NCI-H345 treated with DMSO at 0.1 percent for 48 hours (cell line): ENCODE data around the gene CHAC2.
"Not testable (repeated sequence)": the region's sequence is repeated elsewhere in the genome, so short reads cannot be mapped to it uniquely, and the experiment has no call there.

Experiments
- DNase-seq: peaks from one replicate; lab custom pipeline; 2025; ENCODE audit not compliant: unreplicated experiment; lab: John Stamatoyannopoulos, UW

The CHAC2 gene

DNA sequence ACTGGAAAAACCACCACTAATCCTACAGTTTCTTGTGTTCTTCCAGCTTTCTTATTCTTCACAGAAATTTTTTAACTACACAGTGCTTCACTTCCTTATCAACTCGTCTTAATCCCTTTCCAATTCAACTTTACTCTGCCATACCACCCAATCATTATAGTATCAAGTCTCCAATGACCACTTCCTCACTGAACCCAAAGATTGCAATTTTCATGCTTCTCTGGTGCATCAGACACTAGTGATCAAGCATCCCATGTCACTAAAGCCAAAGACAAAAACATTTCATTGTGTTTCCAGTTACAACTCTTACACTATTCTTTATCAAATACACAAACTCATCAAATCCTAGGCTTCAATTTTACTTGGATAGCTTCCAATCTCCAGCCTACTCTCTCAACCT, 9.5 kb downstream of the CHAC2 start:
- DNase-seq, result no peak

DNA sequence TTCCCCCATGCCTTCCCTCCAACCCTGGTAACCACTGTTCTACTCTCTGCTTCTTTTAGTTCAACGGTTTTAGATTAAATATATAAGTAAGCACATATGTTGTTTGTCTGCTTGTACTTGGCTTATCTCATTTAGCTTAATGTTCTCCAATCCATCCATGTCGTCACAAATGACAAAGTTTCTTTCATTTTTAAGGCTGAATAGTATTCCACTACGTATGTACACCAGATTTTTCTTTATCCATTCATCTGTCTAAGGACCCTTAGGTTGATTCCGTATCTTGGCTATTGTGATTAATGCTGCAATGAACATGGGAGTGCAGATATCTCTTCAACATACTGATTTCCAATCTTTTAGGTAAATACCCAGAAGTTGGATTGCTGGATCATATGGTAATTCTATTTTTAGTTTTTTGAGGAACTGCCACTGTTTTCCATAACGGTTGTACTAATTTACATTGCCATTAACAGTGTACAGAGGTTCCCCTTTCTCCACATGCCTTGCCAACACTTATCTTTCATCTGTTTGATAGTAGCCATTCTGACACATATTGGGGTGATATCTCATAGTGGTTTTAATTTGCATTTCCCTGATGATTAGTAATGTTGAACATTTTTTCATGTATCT, 11.0 kb downstream of the CHAC2 start:
- no peak for DNase-seq

GRCh38 chr2:53780056-53780455, 12.5 kb downstream of the CHAC2 start:
- no peak for DNase-seq

DNA sequence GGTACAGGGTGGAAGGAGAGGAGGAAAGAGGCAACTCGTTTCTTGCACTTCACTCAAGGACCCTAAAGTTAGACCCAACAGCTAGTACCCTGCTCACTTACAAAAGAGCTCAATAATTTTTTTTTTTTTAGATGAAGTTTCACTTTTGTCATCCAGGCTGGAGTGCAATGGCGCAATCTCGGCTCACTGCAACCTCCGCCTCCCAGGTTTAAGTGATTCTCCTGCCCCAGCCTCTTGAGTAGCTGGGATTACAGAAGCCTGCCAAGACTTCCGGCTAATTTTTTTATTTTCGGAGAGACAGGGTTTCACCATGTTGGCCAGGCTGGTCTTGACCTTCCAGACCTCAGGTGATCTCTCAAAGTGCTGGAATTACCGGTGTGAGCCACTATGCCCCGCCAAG, 15.1 kb downstream of the CHAC2 start:
- no peak for DNase-seq

- DNase-seq, result no peak
Measured at GRCh38 chr2:53784436-53784835, 16.8 kb downstream of the CHAC2 start.

DNA sequence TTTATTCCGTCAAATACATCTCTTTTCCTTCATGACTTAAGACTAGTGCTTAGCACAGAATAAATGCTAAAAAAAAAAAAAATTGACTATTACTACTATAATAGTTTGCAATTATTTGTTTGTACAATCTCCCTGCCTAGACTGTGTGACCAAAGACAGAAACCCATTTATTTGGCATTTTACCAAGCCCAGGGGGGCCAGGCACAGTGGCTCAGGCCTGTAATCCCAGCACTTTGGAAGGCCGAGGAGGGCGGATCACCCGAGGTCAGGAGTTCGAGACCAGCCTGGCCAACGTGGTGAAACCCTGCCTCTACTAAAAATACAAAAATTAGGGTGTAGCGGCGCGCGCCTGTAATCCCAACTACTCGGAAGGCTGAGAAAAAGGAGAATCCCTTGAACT, 17.8 kb downstream of the CHAC2 start:
- DNase-seq, result no peak

DNA sequence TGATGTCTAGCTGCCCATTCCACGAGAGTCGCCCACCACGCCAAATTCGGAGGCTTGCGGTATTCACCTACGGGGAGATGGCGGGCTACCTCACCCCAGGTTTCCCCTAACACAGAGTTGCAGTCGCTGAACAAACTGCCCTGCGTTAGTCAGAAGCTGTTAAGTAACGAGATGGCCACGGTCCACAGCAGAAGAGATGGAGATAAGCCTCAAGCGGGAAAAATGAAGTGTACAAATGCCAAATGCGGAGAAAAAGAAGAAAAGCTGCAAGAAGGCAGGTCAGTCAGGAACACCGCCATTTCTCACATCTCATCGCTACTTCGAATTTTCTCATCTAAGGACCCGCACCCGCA, 18.7 kb downstream of the CHAC2 start:
- DNase-seq, result peak; percentile 29

GRCh38 chr2:53786705-53787613, 19.4 kb downstream of the CHAC2 start, which contains the start of the genes ASB3 and ERLEC1:
ASB3 (minus strand) TSS chr2:53786953; CDS start chr2:53765572, 21,381 bp downstream.
ERLEC1 (plus strand) TSS chr2:53787044; CDS start chr2:53787211, 167 bp downstream.
- DNase-seq, result peak; percentile 84

GRCh38 chr2:53787614-53788289, 20.1 kb downstream of the CHAC2 start:
- no peak for DNase-seq

GRCh38 chr2:53793261-53793660, 25.7 kb downstream of the CHAC2 start:
- no peak for DNase-seq

DNA sequence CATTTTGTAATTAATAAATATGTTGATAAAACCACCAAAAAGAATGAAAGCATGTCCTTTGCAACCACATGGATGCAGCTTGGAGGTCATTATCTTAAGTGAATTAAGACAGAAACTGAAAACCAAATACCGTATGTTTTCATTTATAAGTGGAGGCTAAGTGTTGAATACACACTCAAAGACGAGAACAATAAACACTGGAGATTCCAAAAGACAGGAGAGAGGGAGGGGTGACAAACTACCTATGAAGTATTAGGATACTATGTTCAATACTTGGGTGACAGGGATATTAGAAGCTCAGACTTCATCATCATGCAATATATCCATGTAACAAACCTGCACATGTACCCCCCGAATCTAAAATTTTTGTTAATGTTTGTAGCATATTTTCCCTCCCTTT, 26.2 kb downstream of the CHAC2 start:
- DNase-seq, result no peak

GRCh38 chr2:53801547-53801946, 33.9 kb downstream of the CHAC2 start:
- no peak for DNase-seq

GRCh38 chr2:53802617-53803151, 35.1 kb downstream of the CHAC2 start:
- no peak for DNase-seq

DNA sequence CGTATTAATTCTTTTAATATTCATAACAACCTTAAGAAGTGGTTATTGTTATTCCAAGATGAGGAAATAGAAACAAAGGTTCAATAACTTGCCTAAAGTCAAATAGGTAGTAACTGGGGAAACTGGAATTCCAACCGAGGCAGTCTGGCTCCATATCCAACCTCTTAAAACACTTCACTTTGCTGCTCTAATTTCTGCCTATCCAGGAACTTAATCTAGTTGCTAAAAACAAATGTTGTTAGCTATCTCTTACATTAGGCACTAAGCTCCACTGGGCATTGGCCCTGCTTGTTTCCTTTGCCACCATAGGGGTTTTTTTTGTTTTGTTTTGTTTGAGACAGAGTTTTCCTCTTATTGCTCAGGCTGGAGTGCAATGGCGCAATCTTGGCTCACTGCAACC, 44.0 kb downstream of the CHAC2 start:
- DNase-seq, result no peak

- DNase-seq, result no peak
Measured at GRCh38 chr2:53813151-53813550, 45.5 kb downstream of the CHAC2 start.

DNA sequence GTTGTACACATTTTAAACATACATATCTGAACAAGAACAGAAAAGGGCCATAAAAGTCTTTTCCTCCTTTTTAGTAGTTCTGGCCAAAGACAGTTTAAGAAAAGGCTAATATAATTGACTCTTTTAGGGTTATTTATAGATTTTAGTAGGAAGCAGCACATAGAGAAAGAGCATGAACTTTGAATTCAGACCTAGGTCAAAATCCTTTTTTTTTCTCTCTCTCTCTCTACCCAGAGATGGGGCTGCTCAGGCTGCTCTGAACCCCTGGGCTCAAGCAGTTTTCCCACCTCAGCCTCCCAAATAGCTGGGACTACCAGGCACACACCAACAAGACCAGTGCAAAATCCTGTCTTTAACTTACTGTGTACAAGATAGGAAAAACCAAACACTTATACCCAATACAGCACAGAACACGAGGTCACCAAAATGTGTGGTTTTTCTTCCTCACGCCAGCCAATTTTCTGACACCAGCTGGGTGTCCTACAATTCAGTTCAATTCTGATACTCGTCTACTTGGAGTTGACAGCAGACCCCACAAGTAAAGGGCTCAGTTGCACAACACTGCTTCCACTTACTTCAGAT, 51.3 kb downstream of the CHAC2 start:
- no peak for DNase-seq

DNA sequence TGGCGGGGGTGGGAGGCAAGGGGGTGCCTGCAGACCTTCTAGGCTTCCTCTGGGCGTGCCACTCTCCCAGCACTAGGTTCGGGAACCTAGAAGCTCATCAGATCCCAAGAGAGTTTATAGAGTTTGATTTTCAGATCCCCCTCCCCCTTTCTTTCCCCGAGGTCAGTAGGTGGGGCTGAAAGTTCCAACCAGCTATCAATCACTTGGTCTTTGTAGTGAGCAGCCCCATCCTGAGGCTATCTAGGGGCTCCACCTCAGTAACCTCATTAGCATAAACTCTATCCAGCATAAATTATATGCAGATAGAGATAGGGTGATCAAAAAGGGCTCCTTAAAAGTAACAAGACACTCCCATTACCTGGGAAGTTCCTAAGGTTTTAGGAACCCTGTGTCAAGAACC, 52.0 kb downstream of the CHAC2 start:
- DNase-seq, result no peak

- no peak for DNase-seq
Measured at GRCh38 chr2:53820048-53820447, 52.4 kb downstream of the CHAC2 start.

DNA sequence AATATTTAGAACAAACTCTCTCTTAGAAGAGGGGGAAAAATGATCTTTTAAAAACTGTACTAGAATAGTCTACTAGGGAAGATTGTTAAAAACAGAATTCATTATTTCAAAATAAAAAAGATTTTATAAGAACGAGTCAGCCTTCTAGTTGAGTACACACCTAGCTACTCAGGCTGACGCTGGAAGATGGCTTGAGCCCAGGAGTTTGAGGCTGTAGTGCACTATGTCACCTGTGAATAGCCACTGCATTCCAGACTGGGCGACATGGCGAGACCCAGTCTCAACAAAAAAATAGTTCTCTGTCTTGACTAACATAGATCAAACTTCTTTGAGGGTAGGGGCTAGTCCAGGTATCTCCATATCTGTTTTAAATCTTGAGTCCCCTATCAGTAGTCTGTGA, 53.1 kb downstream of the CHAC2 start:
- no peak for DNase-seq

DNA sequence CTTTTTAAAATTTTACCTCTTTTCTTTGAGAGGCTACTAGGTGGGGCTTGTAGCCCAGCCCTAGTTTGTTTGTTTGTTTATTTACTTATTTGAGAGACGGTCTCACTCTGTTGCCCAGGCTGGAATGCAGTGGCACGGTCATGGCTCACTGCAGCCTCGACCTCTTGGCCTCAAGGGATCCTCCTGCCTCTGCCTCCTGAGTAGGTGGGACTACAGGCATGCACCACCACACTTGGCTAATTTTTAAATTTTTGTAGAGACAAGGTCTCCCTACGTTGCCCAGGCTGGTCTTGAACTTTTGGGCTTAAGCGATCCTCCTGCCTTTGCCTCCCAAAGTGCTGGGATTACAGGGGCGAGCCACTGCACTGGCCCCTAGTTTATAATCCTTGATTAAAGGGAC, 54.2 kb downstream of the CHAC2 start:
- DNase-seq, result no peak

DNA sequence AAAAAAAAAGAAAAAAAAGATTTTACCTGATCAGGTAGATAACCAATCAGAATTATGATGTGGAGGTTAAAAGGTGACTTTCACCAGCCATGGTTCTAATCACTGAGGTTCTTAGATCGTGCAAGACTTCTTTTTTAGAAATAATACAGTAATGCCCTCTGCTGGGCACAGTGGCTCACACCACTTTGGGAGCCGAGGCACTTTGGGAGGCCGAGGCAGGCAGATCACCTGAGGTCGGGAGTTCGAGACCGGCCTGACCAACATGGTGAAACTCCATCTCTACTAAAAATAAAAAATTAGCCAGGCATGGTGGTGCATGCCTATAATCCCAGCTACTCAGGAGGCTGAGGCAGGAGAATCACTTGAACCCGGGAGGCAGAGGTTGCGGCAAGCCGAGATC, 56.0 kb downstream of the CHAC2 start:
- DNase-seq, result not testable (repeated sequence)
